Cardiac fibroblast (primary cell): Measurements from ENCODE around the gene PCNX4.

Source experiments
- DNase-seq, 2 donors: peaks; one replicate each; pipeline versions ENCODE4 v3.0.0 to v3.0.0-alpha.2; 2010; ENCODE audit warnings: low read depth in 2 of 2
- H3K4me3 ChIP-seq, 2 donors: replicated peaks in 1 of 2; 1 replicate in 1 of 2; 2 replicates in 1 of 2; pipeline ENCODE4 v1.5.1; 2011; ENCODE audit warnings: low read depth in 2 of 2, low read length in 2 of 2, mild to moderate bottlenecking in 2 of 2, moderate library complexity in 1 of 2
- TF ChIP-seq, protein P1 (sequence below): IDR thresholded peaks from one replicate; pipeline ENCODE4 v1.5.1; 2011; ENCODE audit warnings: low read depth, mild to moderate bottlenecking, low read length, inconsistent platforms

The PCNX4 gene

DNA sequence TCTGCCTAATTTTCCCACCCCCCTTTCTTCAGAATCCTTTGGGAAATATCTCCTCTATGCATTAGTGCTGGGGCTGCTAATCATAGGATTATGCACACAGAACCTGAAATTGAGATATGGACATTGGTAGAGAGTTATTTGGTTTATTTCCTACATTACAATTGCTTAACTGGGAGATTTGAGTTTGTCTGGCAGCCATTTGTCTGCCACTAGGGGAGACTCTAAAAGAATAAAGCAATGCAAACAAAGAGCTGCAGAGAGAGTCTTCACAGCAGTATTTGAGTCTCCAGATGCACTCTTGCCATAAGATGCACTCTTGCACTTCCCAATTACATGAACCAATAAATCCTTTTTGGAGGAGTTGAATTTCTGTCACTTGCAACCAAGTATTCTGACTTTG lies 12.0 kb upstream of the PCNX4 start:
- TF ChIP-seq, protein P1, sequence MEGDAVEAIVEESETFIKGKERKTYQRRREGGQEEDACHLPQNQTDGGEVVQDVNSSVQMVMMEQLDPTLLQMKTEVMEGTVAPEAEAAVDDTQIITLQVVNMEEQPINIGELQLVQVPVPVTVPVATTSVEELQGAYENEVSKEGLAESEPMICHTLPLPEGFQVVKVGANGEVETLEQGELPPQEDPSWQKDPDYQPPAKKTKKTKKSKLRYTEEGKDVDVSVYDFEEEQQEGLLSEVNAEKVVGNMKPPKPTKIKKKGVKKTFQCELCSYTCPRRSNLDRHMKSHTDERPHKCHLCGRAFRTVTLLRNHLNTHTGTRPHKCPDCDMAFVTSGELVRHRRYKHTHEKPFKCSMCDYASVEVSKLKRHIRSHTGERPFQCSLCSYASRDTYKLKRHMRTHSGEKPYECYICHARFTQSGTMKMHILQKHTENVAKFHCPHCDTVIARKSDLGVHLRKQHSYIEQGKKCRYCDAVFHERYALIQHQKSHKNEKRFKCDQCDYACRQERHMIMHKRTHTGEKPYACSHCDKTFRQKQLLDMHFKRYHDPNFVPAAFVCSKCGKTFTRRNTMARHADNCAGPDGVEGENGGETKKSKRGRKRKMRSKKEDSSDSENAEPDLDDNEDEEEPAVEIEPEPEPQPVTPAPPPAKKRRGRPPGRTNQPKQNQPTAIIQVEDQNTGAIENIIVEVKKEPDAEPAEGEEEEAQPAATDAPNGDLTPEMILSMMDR, result peak; percentile 33
- DNase-seq, result no peak
- H3K4me3 ChIP-seq, result no peak overlapping the region

DNA sequence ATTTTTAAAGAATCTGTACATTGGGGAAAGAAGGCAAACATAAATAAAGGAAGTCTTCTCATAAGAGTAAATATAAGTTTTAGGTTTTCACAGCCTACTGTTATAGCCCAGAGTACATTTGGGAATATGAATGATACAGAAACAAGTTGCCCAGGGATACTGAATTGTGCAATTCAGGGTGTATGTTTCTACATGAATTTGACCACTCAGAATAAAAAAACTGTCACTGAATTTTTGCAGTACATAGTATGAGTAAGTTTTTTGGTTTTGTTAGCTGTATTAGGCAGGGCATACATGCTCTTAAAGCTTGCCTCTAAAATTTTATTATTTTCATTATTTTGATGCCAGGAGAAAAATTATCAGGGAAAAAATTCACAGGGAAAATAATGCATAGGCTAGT lies 6.6 kb upstream of the PCNX4 start:
- DNase-seq, result peak; percentile 72 to 79
- TF ChIP-seq, protein P1, result no peak
- no peak overlapping the region for H3K4me3 ChIP-seq

DNA sequence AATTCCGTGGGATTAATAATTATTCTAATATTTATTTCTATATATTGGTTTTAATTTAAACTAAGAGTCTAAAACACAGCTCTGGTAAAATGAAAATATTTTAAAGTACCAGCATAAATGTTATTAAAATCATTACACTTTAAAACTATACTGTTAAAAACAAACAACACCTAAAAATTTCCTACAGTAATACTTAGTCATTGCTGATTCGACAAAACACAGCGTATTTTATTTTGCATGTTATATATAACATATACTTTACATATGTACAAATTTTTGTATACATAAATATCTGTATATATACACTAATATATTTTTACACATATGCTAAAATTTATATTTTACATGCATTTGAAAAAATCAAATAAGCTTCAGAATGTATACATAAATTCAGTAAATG lies 6.0 kb upstream of the PCNX4 start:
- no peak overlapping the region for H3K4me3 ChIP-seq
- TF ChIP-seq, protein P1, result no peak
- DNase-seq, result no peak

DNA sequence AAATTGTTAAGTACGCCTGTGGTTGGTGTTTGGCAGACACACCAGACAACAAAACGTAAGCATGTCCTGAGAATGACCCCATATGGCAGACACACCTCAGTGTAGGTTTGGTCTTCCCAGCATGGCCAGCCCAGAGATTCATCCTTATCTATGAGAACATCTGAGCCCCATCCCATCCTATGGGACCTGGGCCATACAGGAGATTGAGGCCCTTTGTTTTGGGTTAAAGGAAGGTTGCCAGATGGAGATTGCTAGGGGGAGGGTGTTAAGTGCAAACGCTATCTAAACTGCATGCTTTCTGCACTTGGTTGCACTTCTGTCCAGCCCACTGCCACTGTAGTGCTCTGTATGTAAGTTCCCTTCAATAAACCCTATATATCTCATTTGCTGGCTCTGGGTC lies 4.1 kb upstream of the PCNX4 start:
- no peak overlapping the region for H3K4me3 ChIP-seq
- DNase-seq, result no peak
- TF ChIP-seq, protein P1, result no peak

DNA sequence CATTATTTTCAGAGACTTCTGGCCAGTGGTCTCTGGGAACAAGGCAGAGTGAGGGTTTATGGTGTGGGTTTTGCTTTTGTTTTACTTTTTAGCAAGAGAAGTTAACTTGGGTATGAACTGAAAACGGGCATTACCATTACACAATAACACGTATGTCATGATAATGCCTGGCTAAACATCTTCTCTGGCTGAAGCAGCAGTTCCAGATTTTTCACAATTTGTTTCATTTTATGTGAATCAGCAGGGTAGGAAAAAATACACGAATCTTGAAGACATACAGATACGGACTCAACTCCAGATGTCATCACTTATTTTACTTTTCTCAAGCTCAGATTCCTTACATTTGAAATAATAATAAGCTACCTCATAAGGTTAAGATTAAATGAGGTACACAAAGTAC lies 2.5 kb upstream of the PCNX4 start:
- DNase-seq, result peak in 1 of 2 donors; percentile 12
- TF ChIP-seq, protein P1, result no peak
- no peak overlapping the region for H3K4me3 ChIP-seq

DNA sequence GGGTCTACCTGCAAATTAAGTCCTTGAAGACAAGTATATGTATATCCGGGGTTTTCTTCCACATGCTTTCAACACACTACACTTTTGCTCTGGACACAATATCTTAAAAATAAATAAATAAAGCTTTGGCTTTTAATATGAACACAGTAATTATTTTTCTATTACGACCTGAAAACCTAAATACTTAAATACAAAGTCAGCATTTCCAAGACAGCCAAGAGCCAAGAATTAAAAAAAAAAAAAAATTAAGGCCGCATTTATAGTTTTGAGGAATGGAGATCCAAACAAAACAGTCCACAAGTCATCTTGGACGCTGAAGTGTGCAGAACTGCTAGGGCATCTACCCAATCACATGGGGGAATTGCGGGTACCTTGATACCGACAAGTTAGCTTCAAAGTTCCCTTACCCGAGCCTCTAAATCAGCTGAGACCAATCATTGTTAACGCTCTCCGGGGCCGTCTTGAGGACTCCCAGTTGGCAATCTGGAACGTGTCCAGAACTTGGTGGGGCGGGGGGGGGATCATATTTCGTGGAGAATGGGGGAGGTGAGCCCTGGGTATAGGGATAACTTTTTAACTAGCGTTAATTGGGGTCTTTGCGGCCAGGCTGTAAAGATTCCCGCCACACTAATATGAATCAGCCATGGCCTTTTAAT lies 731 bp upstream of the PCNX4 start:
- TF ChIP-seq, protein P1, result no peak
- peak; percentile 81 to 91 for DNase-seq
- peak overlapping the region; percentile 86 to 89 for H3K4me3 ChIP-seq

DNA sequence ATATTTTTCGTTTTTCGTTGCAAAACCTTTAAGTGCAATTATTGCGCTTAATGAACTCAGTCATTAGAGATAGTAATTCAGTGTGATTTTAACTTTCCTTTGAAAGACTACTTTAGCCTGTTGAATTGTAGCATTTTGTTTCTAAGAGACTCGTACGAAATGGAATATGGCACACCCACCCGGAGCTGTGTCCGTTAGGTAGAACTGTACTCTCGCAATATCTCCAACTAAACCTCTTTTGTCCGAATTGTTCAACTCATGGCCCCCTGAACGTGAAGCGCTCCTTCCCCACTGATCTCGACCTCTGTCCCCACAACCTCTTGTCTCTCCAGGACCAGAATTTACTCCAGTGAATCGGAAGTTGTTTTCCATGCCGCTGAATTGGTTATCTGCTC lies 800 bp downstream of the PCNX4 start:
- peak overlapping the region; percentile 86 to 89 for H3K4me3 ChIP-seq
- DNase-seq, result peak; percentile 55 to 62
- TF ChIP-seq, protein P1, result no peak
